GM21786 (cell line): ENCODE data around the gene KRTAP5-2.
"Not testable (repeated sequence)": the region's sequence is repeated elsewhere in the genome, so short reads cannot be mapped to it uniquely, and the experiment has no call there.

Source experiments
- ATAC-seq: cut with Tn5 transposase; IDR thresholded peaks from one replicate; pipeline ENCODE4 v1.9.1; 2021; ENCODE audit not compliant: unreplicated experiment

KRTAP5-2 gene

GRCh38 chr11:1597994-1598380 is at the start of gene KRTAP5-2:
Gene KRTAP5-2, minus strand, starts transcription at chr11:1598294. Its CDS starts 44 bp downstream, at chr11:1598250.
- ATAC-seq, result no peak

- ATAC-seq, result not testable (repeated sequence)
Measured at GRCh38 chr11:1646540-1646939, 48.4 kb upstream of the KRTAP5-2 start.

- ATAC-seq, result no peak
Measured at GRCh38 chr11:1645357-1645821, 47.3 kb upstream of the KRTAP5-2 start.

- no peak for ATAC-seq
Measured at GRCh38 chr11:1644601-1645356, 46.7 kb upstream of the KRTAP5-2 start.

GRCh38 chr11:1643146-1643690 is 45.1 kb upstream of the KRTAP5-2 start:
- no peak for ATAC-seq

GRCh38 chr11:1642288-1643145 is 44.4 kb upstream of the KRTAP5-2 start:
- ATAC-seq, result no peak

GRCh38 chr11:1641096-1641495 is 43.0 kb upstream of the KRTAP5-2 start:
- ATAC-seq, result no peak

- ATAC-seq, result no peak
Measured at GRCh38 chr11:1640076-1640946, 42.2 kb upstream of the KRTAP5-2 start.

- ATAC-seq, result no peak
Measured at GRCh38 chr11:1639666-1640065, 41.6 kb upstream of the KRTAP5-2 start.

GRCh38 chr11:1639102-1639620 is 41.1 kb upstream of the KRTAP5-2 start:
- no peak for ATAC-seq

GRCh38 chr11:1638344-1638743 is 40.2 kb upstream of the KRTAP5-2 start:
- no peak for ATAC-seq

- no peak for ATAC-seq
Measured at GRCh38 chr11:1637628-1638027, 39.5 kb upstream of the KRTAP5-2 start.

GRCh38 chr11:1636291-1636950 is 38.3 kb upstream of the KRTAP5-2 start:
- ATAC-seq, result no peak

- no peak for ATAC-seq
Measured at GRCh38 chr11:1633864-1634263, 35.8 kb upstream of the KRTAP5-2 start.

- ATAC-seq, result no peak
Measured at GRCh38 chr11:1632053-1632714, 34.1 kb upstream of the KRTAP5-2 start.

- ATAC-seq, result no peak
Measured at GRCh38 chr11:1631066-1631568, 33.0 kb upstream of the KRTAP5-2 start.

GRCh38 chr11:1630271-1630670 is 32.2 kb upstream of the KRTAP5-2 start:
- ATAC-seq, result no peak

- no peak for ATAC-seq
Measured at GRCh38 chr11:1629326-1630185, 31.5 kb upstream of the KRTAP5-2 start, which contains the start of gene KRTAP5-5. Gene KRTAP5-5, plus strand, starts transcription at chr11:1629775. Its CDS starts 66 bp downstream, at chr11:1629841.
